HG03469 (cell line): Measurements from ENCODE around the gene TFAP2E.
"Not testable (repeated sequence)": the region's sequence is repeated elsewhere in the genome, so short reads cannot be mapped to it uniquely, and the experiment has no call there.

ENCODE experiments used
- ATAC-seq: cut with Tn5 transposase; IDR thresholded peaks from one replicate; pipeline ENCODE4 v1.9.1; 2021; ENCODE audit warnings: mild to moderate bottlenecking, moderate library complexity, moderate number of reproducible peaks; ENCODE audit not compliant: unreplicated experiment

The TFAP2E gene

GRCh38 chr1:35571263-35571662, 1.9 kb upstream of the TFAP2E start:
- no peak for ATAC-seq

DNA sequence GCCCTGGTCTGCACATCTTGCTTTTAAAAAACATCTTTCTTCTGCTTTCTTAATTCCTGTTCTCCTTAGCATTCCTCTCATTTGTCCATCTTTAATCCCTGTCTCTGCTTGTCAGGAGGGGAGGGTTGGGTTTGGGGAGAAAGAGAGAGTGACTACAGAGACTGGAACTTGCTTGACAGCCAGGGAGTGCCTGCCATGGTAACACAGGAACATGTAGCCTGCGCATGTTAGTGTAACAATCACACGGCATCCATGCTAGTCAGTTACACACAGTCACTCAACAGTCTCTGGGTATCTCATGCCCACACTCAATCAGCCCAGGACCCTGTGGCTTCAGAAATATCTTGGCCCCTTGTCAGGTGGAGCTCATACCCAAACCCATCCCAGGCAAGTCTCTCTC, 818 bp upstream of the TFAP2E start:
- no peak for ATAC-seq

- ATAC-seq, result no peak
These were observed 1.1 kb downstream of the TFAP2E start for GRCh38 chr1:35574125-35574654.

DNA sequence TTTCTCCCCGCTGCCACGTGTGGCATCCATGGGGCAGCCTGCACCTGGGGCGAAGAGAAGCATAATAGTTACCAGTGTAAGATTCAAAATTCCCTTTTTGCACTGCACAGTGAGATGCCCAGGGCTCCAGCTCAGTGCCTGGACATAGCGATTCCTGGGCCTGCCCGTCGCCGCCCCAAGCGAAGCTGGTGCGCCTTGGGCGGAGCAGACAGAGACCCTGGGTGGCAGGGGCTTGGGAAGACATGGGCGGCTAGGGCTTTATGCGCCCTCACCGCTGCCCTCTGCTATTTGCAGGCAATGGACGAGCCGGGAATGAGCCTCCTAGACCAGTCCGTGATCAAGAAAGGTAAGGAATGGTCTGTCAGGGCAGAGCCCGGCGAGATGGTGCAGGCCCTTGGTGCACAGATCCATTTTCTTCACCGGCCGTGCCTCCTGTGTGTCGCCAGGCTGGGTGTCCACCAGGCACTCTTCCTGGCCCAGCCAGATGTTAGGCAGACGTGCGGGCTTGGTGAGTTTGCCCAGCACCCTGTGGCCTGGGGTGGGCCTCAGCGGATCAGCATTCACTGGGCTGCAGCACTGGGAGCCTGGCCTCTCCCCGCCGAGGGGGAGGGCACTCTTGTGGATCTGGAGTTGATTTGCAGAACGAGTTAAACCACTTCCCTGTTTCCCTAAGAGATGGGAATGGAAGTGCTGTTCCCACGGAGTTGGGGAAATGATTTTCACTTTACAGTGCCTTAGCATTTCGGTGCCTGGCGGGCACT, 1.7 kb downstream of the TFAP2E start:
- no peak for ATAC-seq

GRCh38 chr1:35575416-35575958, 2.4 kb downstream of the TFAP2E start:
- ATAC-seq, result no peak

GRCh38 chr1:35576061-35576765, 3.1 kb downstream of the TFAP2E start:
- no peak for ATAC-seq

GRCh38 chr1:35576766-35577070, 3.6 kb downstream of the TFAP2E start:
- not testable (repeated sequence) for ATAC-seq

GRCh38 chr1:35577071-35577998, 4.2 kb downstream of the TFAP2E start:
- no peak for ATAC-seq

GRCh38 chr1:35580949-35581388, 7.9 kb downstream of the TFAP2E start:
- ATAC-seq, result no peak

DNA sequence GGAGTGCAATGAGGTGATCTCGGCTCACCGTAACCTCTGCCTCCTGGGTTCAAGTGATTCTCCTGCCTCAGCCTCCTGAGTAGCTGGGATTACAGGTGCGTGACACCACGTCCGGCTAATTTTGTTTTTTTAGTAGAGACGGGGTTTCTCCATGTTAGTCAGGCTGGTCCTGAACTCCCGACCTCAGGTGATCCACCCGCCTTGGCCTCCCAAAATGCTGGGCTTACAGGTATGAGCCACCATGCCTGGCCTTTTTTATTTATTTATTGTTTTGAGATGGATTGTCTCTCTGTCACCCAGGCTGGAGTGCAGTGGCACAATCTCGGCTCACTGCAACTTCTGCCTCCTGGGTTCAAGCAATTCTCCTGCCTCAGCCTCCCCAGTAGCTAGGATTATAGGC, 8.5 kb downstream of the TFAP2E start:
- ATAC-seq, result not testable (repeated sequence)

DNA sequence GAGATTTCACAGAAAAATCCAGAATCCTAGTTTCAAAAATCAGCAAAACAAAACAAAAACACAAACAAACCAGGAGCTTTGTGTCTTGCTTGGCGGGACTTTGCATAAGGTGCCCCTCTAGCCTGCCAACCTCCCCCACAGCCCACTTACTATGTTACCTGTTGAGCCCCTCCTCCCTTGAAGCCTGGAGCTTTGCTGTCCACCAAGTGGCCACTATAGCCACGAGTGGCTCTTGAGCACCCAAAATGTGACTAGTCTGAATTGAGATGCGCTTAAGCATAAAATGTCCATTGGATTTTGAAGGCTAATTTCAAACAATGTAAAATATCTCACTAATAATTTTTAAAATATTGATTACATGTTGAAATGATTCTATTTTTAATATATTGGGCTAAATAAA, 12.2 kb downstream of the TFAP2E start:
- no peak for ATAC-seq

- not testable (repeated sequence) for ATAC-seq
These were observed 12.7 kb downstream of the TFAP2E start for GRCh38 chr1:35585805-35586204.

- ATAC-seq, result no peak
These were observed 13.7 kb downstream of the TFAP2E start for GRCh38 chr1:35586808-35587207.

GRCh38 chr1:35587736-35588135, 14.6 kb downstream of the TFAP2E start:
- no peak for ATAC-seq

- ATAC-seq, result no peak
These were observed 15.2 kb downstream of the TFAP2E start for GRCh38 chr1:35588197-35588910.

DNA sequence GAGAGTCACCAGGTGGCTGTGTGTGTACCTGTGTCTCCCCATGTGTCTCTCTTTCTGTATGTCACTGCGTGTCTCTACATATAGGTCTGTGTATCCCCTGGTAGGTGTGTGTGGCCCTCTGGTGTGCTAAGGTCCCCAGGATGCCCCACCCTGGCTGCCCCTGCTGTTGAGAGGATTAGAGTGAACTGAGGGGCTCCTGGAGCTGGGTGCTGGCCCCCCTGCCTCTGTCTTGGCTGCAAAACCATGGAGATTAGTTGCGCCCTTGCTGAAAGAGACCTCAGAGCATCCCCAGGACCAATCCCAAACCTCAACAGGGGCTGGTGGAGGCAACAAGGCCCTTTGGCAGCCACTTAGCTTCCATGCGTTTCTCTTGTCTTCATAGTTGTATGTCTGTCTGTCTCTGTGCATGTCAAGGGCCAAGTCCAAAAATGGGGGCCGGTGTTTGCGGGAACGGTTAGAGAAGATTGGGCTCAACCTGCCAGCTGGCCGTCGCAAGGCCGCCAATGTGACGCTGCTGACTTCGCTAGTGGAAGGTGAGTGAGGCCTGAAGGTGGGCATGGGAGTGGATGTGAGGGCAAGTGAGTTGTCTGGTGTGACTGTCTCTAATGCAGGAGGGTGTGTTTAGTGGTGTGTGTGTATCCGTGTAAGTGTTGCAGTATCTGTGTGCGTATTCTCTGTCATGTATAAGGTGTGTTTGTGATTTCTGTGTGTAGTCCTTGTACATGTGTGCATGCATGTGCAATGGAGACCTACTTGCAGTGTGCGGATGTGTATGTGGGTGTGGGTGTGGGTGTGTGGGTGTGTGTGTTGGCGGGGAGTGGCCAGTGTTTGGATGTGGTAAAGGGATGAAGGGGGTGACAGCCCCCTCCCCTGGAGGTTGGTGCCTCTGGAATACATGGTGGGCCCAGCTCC, 16.7 kb downstream of the TFAP2E start:
- ATAC-seq, result no peak

GRCh38 chr1:35590476-35591040, 17.4 kb downstream of the TFAP2E start:
- ATAC-seq, result no peak

GRCh38 chr1:35591211-35591610, 18.1 kb downstream of the TFAP2E start:
- no peak for ATAC-seq
